OCI-M1 (cell line): ENCODE data around the gene MIER1.
A peak's percentile ranks its signal among the peaks of the same experiment; 100 is the strongest.
"Not testable (repeated sequence)": the region's sequence is repeated elsewhere in the genome, so short reads cannot be mapped to it uniquely, and the experiment has no call there.

Experiments
- DNase-seq: peaks from one replicate; lab custom pipeline; 2025; lab: John Stamatoyannopoulos, UW

MIER1 gene

DNA sequence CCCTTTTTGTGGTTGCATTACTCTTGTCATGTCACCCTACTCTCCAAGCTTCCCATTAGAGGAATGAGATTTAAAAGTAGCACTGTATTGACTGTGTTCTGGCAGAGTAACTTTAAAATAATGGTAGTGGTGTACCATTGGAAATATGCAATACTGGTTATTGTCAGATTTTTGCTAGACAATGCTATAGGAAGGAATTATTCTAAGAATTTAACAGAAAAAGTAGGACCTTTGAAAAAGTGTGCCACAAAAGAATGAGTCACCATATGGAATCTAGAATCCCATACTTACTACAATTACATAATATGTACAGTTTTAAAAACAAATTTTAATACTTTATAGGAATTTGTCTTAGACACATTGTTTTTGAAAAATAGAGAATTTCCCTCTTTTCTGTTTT lies 13.8 kb downstream of the MIER1 start:
- peak; percentile 63 for DNase-seq

DNA sequence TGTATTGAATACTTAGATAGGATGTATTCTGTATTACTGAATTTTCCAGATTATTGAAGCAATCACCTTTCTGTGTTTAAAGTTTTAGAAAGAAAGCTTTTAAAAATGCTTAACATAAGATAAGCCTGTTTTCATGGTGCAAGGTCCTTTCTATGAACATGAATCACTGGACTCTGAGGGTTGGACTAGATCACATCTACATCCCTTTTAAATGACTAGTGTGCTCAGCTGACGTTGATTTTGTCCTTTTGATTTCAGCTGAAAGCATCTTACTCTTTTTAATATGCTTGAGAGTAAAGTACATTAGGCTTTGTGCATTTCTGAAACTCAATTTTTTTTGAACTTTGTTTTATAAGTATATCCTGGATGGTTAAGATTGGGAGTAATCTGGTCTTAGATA lies 16.2 kb downstream of the MIER1 start:
- no peak for DNase-seq

DNA sequence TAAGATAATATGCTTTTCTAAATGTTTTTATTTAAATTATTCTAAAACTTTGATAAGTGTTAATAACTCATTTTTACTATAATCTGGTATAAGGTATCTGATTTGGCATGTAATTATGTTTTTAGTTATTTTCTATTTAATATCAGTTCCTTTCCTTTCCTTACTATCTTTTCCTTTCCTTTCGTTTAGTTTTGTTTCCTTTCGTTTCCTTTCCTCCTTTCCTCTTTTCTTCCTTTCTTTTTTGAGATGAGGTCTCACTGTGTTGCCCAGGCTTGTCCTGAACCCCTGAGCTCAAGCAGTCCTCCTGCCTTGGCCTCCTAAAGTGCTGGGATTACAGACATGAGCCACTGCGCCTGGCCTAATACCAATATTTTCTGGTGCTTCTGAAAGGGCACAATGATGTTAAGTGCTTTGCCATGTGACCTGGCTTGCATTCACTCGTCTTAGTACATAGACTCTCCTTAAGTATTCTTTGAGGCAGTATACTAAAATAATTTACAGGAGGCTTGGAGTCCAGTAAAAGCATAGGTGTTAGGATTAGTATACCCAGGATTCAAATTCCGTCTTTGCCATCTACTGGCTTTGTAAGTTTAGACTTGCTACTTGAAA lies 18.7 kb downstream of the MIER1 start:
- DNase-seq, result no peak

GRCh38 chr1:66944330-66945274 lies 19.8 kb downstream of the MIER1 start:
- DNase-seq, result no peak

DNA sequence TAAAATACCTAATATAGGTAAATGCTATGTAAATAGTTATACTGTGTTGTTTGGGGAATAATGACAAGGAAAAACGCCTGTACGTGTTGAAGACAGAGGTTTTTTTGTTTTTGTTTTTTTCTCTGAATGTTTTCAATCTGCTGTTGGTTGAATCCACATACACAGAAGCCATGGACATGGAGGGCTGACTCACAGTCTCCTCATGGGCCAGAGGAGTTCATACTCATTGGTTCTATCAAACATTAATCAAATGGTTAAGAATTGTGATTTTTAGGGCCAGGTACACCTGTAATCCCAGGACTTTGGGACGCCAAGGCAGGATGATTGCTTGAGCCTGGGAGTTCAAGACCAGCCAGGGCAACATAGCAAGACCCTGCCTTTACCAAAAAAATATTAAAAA lies 20.5 kb downstream of the MIER1 start:
- DNase-seq, result no peak

- no peak for DNase-seq
Measured at GRCh38 chr1:66947267-66947666, 22.5 kb downstream of the MIER1 start.

- DNase-seq, result no peak
Measured at GRCh38 chr1:66951513-66951912, 26.7 kb downstream of the MIER1 start.

- no peak for DNase-seq
Measured at GRCh38 chr1:66954208-66954607, 29.4 kb downstream of the MIER1 start.

DNA sequence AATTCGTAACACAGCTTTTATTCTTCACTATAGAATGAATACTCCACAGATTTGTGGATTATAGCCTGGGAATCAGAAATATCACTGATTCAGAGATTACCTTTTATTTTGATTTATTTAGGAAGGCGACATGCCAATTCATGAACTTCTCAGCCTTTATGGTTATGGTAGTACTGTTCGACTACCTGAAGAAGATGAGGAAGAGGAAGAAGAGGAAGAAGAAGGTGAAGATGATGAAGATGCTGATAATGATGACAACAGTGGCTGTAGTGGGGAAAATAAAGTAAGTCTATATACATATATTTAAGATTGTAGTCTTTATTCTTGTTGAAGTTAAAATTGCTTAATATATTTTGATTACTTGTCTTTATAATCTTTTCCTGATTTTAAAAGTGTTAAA lies 33.1 kb downstream of the MIER1 start:
- no peak for DNase-seq

DNA sequence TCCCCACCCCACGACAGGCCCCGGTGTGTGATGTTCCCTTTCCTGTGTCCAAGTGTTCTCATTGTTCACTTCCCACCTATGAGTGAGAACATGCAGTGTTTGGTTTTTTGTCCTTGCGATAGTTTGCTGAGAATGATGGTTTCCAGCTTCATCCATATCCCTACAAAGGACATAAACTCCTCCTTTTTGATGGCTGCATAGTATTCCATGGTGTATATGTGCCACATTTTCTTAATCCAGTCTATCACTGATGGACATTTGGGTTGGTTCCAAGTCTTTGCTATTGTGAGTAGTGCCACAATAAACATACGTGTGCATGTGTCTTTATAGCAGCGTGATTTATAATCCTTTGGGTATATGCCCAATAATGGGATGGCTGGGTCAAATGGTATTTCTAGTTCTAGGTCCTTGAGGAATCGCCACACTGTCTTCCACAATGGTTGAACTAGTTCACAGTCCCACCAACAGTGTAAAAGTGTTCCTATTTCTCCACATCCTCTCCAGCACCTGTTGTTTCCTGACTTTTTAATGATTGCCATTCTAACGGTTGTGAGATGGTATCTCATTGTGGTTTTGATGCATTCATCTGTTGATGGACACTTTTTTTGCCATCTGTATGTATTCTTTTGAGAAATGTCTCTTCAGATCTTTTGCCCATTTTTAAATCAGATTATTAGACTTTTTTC lies 41.5 kb downstream of the MIER1 start:
- not testable (repeated sequence) for DNase-seq

GRCh38 chr1:66968574-66968973 lies 43.8 kb downstream of the MIER1 start:
- no peak for DNase-seq

DNA sequence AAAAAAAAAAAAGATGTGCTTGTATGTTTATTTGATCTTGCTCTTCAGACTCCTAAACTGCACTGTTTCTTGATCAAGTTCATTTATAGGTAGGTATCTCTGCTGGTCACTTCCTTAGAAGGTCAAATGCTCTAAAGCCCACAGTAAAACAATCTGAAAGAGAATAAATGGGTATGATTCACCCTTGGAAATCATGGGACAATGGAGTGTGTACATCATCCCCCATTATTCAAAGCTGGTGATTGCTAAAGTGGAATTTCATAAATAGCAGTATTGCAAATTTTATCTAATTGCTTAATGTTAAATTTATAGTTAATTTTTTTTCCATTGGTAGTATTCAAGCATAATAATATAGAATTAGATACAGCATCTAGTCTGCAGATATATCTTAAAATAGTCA lies 53.4 kb downstream of the MIER1 start:
- DNase-seq, result no peak

DNA sequence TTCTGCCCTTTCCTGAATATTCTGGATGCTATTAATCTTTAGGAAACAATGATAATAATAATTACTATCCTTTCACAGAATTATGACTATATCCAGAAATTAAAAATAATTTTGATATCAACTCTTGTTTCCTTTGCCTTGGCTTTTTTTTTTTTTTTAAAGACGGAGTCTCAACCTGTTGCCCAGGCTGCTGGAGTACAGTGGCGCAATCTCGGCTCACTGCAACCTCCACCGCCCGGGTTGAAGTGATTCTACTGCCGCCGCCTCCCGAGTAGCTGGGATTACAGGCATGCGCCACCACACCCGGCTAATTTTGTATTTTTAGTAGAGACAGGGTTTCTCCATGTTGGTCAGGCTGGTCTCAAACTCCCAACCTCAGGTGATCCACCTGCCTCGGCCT lies 54.8 kb downstream of the MIER1 start:
- not testable (repeated sequence) for DNase-seq

- DNase-seq, result peak; percentile 69
Measured at GRCh38 chr1:66980745-66981367, 56.1 kb downstream of the MIER1 start.

- DNase-seq, result peak; percentile 88
Measured at GRCh38 chr1:66981679-66982078, 56.9 kb downstream of the MIER1 start.

DNA sequence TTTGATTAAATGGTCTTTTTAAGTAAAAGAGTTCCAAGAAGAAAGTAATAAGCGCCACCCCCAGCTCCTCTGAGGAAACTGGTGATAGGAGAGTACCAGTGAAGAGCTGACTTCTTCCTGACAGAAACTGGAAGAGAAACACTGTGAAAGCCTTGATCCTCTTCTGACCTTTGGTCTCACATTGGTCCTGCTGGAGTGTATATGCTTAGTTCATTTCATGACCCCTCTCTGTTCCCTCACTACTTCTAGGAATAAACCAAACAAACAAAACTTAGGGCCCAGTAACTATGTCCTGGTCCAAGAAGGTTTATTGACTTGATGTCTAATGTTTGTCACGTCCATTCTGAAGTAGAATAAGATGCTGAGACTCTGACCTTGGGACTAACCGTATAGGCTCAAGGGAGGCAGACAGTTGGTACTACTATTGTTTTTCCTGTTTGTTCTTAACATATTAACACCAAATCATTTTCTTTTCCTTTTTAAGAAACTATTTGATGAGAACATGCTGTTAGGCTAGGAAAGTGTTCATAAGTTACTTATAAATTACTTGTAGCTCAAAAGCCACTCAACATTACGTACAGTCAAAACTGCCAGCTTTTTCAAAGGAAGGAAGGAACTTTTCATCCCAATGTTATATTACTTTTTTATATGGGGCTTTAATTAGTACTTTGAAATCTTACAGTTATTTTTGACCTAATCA lies 57.9 kb downstream of the MIER1 start:
- no peak for DNase-seq

- DNase-seq, result no peak
Measured at GRCh38 chr1:66984491-66984890, 59.7 kb downstream of the MIER1 start.

- DNase-seq, result no peak
Measured at GRCh38 chr1:66985835-66986234, 61.0 kb downstream of the MIER1 start.

DNA sequence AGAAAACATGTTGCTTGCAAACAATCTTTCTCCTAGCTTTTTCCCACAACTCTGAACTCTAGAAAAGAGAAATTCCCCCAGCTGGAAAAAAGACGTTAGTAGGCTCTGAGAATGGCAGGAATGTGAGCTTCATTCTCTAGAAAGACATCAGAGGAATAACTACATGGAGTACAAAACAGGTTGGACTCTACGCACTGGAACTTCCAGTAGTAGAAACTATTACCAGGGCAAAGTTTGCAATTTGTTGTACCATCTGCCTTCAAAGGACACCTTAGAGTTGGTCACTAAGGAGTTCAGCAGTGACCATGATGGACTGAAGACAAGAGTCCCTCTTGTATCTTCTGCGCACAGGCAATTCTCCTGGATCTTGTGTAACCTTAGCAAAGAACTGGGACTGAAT lies 68.3 kb downstream of the MIER1 start:
- DNase-seq, result no peak

- peak; percentile 91 for DNase-seq
Measured at GRCh38 chr1:66996018-66996682, 71.4 kb downstream of the MIER1 start.

GRCh38 chr1:66998972-66999371 lies 74.2 kb downstream of the MIER1 start:
- DNase-seq, result peak; percentile 64
